Naive thymus-derived CD4-positive, alpha-beta T cell (primary cell): ENCODE measurements around the gene HTR3D. TPM values are rescaled to one million over a fixed set of nuclear protein-coding genes. Genes with fewer than 3 reads are reported as not detected.
"Not testable (repeated sequence)": the region's sequence is repeated elsewhere in the genome, so short reads cannot be mapped to it uniquely, and the experiment has no call there.

Experiments
- ATAC-seq: fragments of 150-1000 bp; cut with Tn5 transposase; 2 replicates; pipeline ENCODE4 v1.10.0; 2021; ENCODE audit warnings: mild to moderate bottlenecking, moderate library complexity
- CTCF ChIA-PET: fragments of 350-600 bp; sonication (Branson Sonifier 250); formaldehyde crosslinking; loops from one replicate; lab custom pipeline; 2021; ENCODE audit warnings: antibody characterized with exemption; lab: Charles Lee
- POLR2A ChIA-PET: fragments of 350-600 bp; sonication (Branson Sonifier 250); formaldehyde crosslinking; loops from one replicate; lab custom pipeline; 2021; ENCODE audit warnings: antibody characterized with exemption, inconsistent platforms; lab: Charles Lee
- DNase-seq, 9 donors: peaks; one replicate each; pipeline versions ENCODE4 v3.0.0 to v3.0.0-alpha.2; 2020 to 2022; ENCODE audit warnings: mixed read lengths in 1 of 9
- H3K27ac ChIP-seq: one replicate; pipeline ENCODE4 v1.7.0; 2013; ENCODE audit warnings: mild to moderate bottlenecking, low read depth, low read length, moderate library complexity
- H3K27me3 ChIP-seq, 2 donors: one replicate each; pipeline ENCODE4 v1.7.0; 2013; ENCODE audit warnings: low read length in 2 of 2, mild to moderate bottlenecking in 2 of 2, moderate library complexity in 2 of 2; ENCODE audit not compliant: control insufficient read depth in 2 of 2, insufficient read depth in 2 of 2
- H3K36me3 ChIP-seq, 3 experiments: 1 replicate in 2 of 3; 2 replicates in 1 of 3; pipeline ENCODE4 v1.7.0; 2013; ENCODE audit warnings: low read length in 3 of 3, mild to moderate bottlenecking in 3 of 3, moderate library complexity in 1 of 3; ENCODE audit not compliant: insufficient read depth in 3 of 3, control insufficient read depth in 2 of 3
- H3K4me1 ChIP-seq, 2 donors: one replicate each; pipeline ENCODE4 v1.7.0; 2013; ENCODE audit warnings: low read length in 2 of 2, mild to moderate bottlenecking in 2 of 2, moderate library complexity in 1 of 2; ENCODE audit not compliant: control insufficient read depth in 2 of 2, insufficient read depth in 2 of 2
- H3K4me3 ChIP-seq: 2 replicates; pipeline ENCODE4 v1.7.0; 2013; ENCODE audit warnings: mild to moderate bottlenecking, low read length
- H3K9me3 ChIP-seq, 3 experiments: 1 replicate in 2 of 3; 2 replicates in 1 of 3; pipeline ENCODE4 v1.7.0; 2013; ENCODE audit warnings: low read length in 3 of 3; ENCODE audit not compliant: control insufficient read depth in 2 of 3
- H3K27ac Mint-ChIP-seq, 9 donors: one replicate each; pipeline ENCODE4 v1.8.0; 2020 to 2022; ENCODE audit warnings: mixed read lengths in 9 of 9, mild to moderate bottlenecking in 8 of 9, moderate library complexity in 5 of 9, inconsistent platforms in 2 of 9
- H3K27me3 Mint-ChIP-seq, 5 donors: one replicate each; pipeline ENCODE4 v1.8.0; 2021 to 2022; ENCODE audit warnings: mixed read lengths in 5 of 5, mild to moderate bottlenecking in 1 of 5
- H3K36me3 Mint-ChIP-seq, 5 donors: one replicate each; pipeline ENCODE4 v1.8.0; 2020 to 2022; ENCODE audit warnings: mixed read lengths in 5 of 5, mild to moderate bottlenecking in 3 of 5, inconsistent platforms in 1 of 5
- H3K4me1 Mint-ChIP-seq, 7 donors: one replicate each; pipeline ENCODE4 v1.8.0; 2020 to 2022; ENCODE audit warnings: mixed read lengths in 7 of 7, mild to moderate bottlenecking in 3 of 7, inconsistent platforms in 1 of 7
- H3K4me3 Mint-ChIP-seq, 10 donors: one replicate each; pipeline ENCODE4 v1.8.0; 2020 to 2022; ENCODE audit warnings: mild to moderate bottlenecking in 10 of 10, mixed read lengths in 10 of 10, moderate library complexity in 6 of 10, inconsistent platforms in 2 of 10
- H3K9me3 Mint-ChIP-seq, 11 donors: one replicate each; pipeline ENCODE4 v1.8.0; 2020 to 2022; ENCODE audit warnings: mixed read lengths in 11 of 11, mild to moderate bottlenecking in 4 of 11, inconsistent platforms in 1 of 11, moderate library complexity in 1 of 11
- intact Hi-C, 2 donors: fragments of 100-400 bp; cut with micrococcal nuclease; formaldehyde crosslinking; loops; one replicate each; pipeline ENCODE4 v1.15.1; 2023
- polyA plus RNA-seq, 2 donors: library from polyadenylated mRNA; unstranded; fragments of 300-500 nt; fragmentation: Illumina TruSeq; gene quantifications; one replicate each; pipeline ENCODE4 v1.2.3, GENCODE V29; 2021
- total RNA-seq, 6 experiments: library from RNA in 5 of 6; stranded (reverse) in 5 of 6; gene quantifications; 1 replicate in 5 of 6; 2 replicates in 1 of 6; pipeline ENCODE4 v1.2.3 and lab custom pipeline; 2021 to 2026

The HTR3D gene
- total and polyA plus RNA-seq, 7 experiments from 2014 or later: not detected

- Mint-ChIP-seq H3K36me3 (no peaks in the 10 kb centered on the region), H3K4me1 (no peaks in the 10 kb centered on the region), H3K27ac (no peak overlapping the region), H3K27me3 (peaks cover 0 to 13% (median 3%) of the 10 kb centered on the region in 5 donors), H3K9me3 (no peaks in the 10 kb centered on the region), H3K4me3 (no peak overlapping the region)
- no peaks in the 10 kb centered on the region for H3K27me3 ChIP-seq
- ATAC-seq (no peak), DNase-seq (no peak)
- no peak overlapping the region for H3K4me3 ChIP-seq
- intact Hi-C loops: no loop called here
- CTCF ChIA-PET: no interaction called here
- POLR2A ChIA-PET: no interaction called here
- H3K36me3 ChIP-seq: no peaks in the 10 kb centered on the region
- H3K4me1 ChIP-seq: no peaks in the 10 kb centered on the region
- no peaks in the 10 kb centered on the region for H3K9me3 ChIP-seq
- no peak overlapping the region for H3K27ac ChIP-seq
These were observed 27.9 kb downstream of the HTR3D start for GRCh38 chr3:184059424-184059823.

GRCh38 chr3:184062637-184063036 is 31.1 kb downstream of the HTR3D start:
- H3K36me3 ChIP-seq: no peaks in the 10 kb centered on the region
- no peak overlapping the region for H3K27ac ChIP-seq
- Mint-ChIP-seq H3K27ac (no peak overlapping the region), H3K9me3 (no peaks in the 10 kb centered on the region), H3K4me3 (no peak overlapping the region), H3K36me3 (no peaks in the 10 kb centered on the region), H3K27me3 (peaks cover 0 to 9% (median 0%) of the 10 kb centered on the region in 5 donors), H3K4me1 (peaks cover 0 to 2% (median 0%) of the 10 kb centered on the region in 7 donors)
- H3K4me3 ChIP-seq: no peak overlapping the region
- no peaks in the 10 kb centered on the region for H3K27me3 ChIP-seq
- ATAC-seq (no peak), DNase-seq (no peak)
- intact Hi-C loops: no loop called here
- no peaks in the 10 kb centered on the region for H3K9me3 ChIP-seq
- ChIA-PET POLR2A (no interaction called here), CTCF (no interaction called here)
- no peaks in the 10 kb centered on the region for H3K4me1 ChIP-seq

- Mint-ChIP-seq H3K9me3 (peaks cover 2 to 10% (median 7%) of the 10 kb centered on the region in 11 donors), H3K4me1 (peaks cover 0 to 2% (median 0%) of the 10 kb centered on the region in 7 donors), H3K36me3 (peaks cover 0 to 8% (median 4%) of the 10 kb centered on the region in 5 donors), H3K27ac (no peak overlapping the region), H3K27me3 (peaks cover 0 to 15% (median 7%) of the 10 kb centered on the region in 5 donors), H3K4me3 (no peak overlapping the region)
- POLR2A ChIA-PET: no interaction called here
- no peak for DNase-seq
- no peak for ATAC-seq
- intact Hi-C loops: no loop called here
- Histone ChIP-seq H3K4me1 (no peaks in the 10 kb centered on the region), H3K36me3 (no peaks in the 10 kb centered on the region), H3K27ac (no peak overlapping the region), H3K27me3 (no peaks in the 10 kb centered on the region), H3K4me3 (no peak overlapping the region), H3K9me3 (no peaks in the 10 kb centered on the region)
- CTCF ChIA-PET: no interaction called here
These were observed 34.7 kb downstream of the HTR3D start for GRCh38 chr3:184066211-184066610.

GRCh38 chr3:184067573-184068055 is 36.1 kb downstream of the HTR3D start:
- no peak overlapping the region for H3K27ac Mint-ChIP-seq
- peaks cover 0 to 8% (median 5%) of the 10 kb centered on the region in 5 donors for H3K36me3 Mint-ChIP-seq
- H3K4me1 Mint-ChIP-seq: peaks cover 0 to 2% (median 0%) of the 10 kb centered on the region in 7 donors
- H3K27me3 Mint-ChIP-seq: peaks cover 0 to 15% (median 9%) of the 10 kb centered on the region in 5 donors
- intact Hi-C loops: no loop called here
- Histone ChIP-seq H3K27me3 (no peaks in the 10 kb centered on the region), H3K9me3 (no peaks in the 10 kb centered on the region), H3K4me1 (no peaks in the 10 kb centered on the region), H3K36me3 (no peaks in the 10 kb centered on the region), H3K4me3 (no peak overlapping the region), H3K27ac (no peak overlapping the region)
- ATAC-seq (no peak), DNase-seq (no peak)
- peaks cover 2 to 10% (median 7%) of the 10 kb centered on the region in 11 donors for H3K9me3 Mint-ChIP-seq
- no peak overlapping the region for H3K4me3 Mint-ChIP-seq
- POLR2A ChIA-PET: interaction anchor here (0.6 kb wide), 1 partner anchor 84 kb away, joined by 3 read pairs; no protein-coding TSS in a partner anchor
- CTCF ChIA-PET: no interaction called here

- no peak overlapping the region for H3K27ac ChIP-seq
- peaks cover 0 to 8% (median 5%) of the 10 kb centered on the region in 5 donors for H3K36me3 Mint-ChIP-seq
- no peaks in the 10 kb centered on the region for H3K27me3 ChIP-seq
- no peaks in the 10 kb centered on the region for H3K4me1 ChIP-seq
- peaks cover 0 to 17% (median 9%) of the 10 kb centered on the region in 5 donors for H3K27me3 Mint-ChIP-seq
- H3K27ac Mint-ChIP-seq: no peak overlapping the region
- H3K9me3 ChIP-seq: no peaks in the 10 kb centered on the region
- no peak overlapping the region for H3K4me3 ChIP-seq
- peaks cover 2 to 10% (median 7%) of the 10 kb centered on the region in 11 donors for H3K9me3 Mint-ChIP-seq
- ATAC-seq: no peak
- H3K4me3 Mint-ChIP-seq: no peak overlapping the region
- intact Hi-C loops: no loop called here
- H3K36me3 ChIP-seq: no peaks in the 10 kb centered on the region
- CTCF ChIA-PET: no interaction called here
- POLR2A ChIA-PET: interaction anchor here (0.6 kb wide), 1 partner anchor 83 kb away, joined by 3 read pairs; no protein-coding TSS in a partner anchor
- H3K4me1 Mint-ChIP-seq: peaks cover 0 to 2% (median 0%) of the 10 kb centered on the region in 7 donors
- DNase-seq: no peak
These were observed 36.8 kb downstream of the HTR3D start for GRCh38 chr3:184068344-184068743.

- H3K27me3 ChIP-seq, CTCF ChIA-PET, H3K4me1 Mint-ChIP-seq, H3K36me3 Mint-ChIP-seq, POLR2A ChIA-PET, DNase-seq, ATAC-seq, H3K4me3 ChIP-seq, H3K4me1 ChIP-seq, H3K27ac Mint-ChIP-seq, H3K36me3 ChIP-seq, H3K9me3 ChIP-seq, H3K27ac ChIP-seq, intact Hi-C loops, H3K4me3 Mint-ChIP-seq: not testable (repeated sequence)
- peaks cover 0 to 17% (median 12%) of the 10 kb centered on the region in 5 donors for H3K27me3 Mint-ChIP-seq
- peaks cover 2 to 10% (median 7%) of the 10 kb centered on the region in 11 donors for H3K9me3 Mint-ChIP-seq
These were observed 39.6 kb downstream of the HTR3D start for GRCh38 chr3:184071142-184071541.

- no peaks in the 10 kb centered on the region for H3K36me3 ChIP-seq
- H3K9me3 Mint-ChIP-seq: peaks cover 3 to 10% (median 7%) of the 10 kb centered on the region in 11 donors
- ChIA-PET POLR2A (no interaction called here), CTCF (interaction anchor here (0.7 kb wide), 1 partner anchor 692 kb away, joined by 3 read pairs; no protein-coding TSS in a partner anchor)
- ATAC-seq (no peak), DNase-seq (no peak)
- H3K4me1 ChIP-seq: no peaks in the 10 kb centered on the region
- intact Hi-C loops: no loop called here
- H3K27me3 Mint-ChIP-seq: peaks cover 0 to 17% (median 8%) of the 10 kb centered on the region in 5 donors
- H3K27ac Mint-ChIP-seq: no peak overlapping the region
- no peaks in the 10 kb centered on the region for H3K27me3 ChIP-seq
- H3K9me3 ChIP-seq: no peaks in the 10 kb centered on the region
- peaks cover 0 to 7% (median 5%) of the 10 kb centered on the region in 5 donors for H3K36me3 Mint-ChIP-seq
- no peaks in the 10 kb centered on the region for H3K4me1 Mint-ChIP-seq
- H3K27ac ChIP-seq: no peak overlapping the region
- no peak overlapping the region for H3K4me3 ChIP-seq
- H3K4me3 Mint-ChIP-seq: no peak overlapping the region
These were observed 42.1 kb downstream of the HTR3D start for GRCh38 chr3:184073621-184074020.
